ENCODE results near the gene ETNK1.

DNA sequence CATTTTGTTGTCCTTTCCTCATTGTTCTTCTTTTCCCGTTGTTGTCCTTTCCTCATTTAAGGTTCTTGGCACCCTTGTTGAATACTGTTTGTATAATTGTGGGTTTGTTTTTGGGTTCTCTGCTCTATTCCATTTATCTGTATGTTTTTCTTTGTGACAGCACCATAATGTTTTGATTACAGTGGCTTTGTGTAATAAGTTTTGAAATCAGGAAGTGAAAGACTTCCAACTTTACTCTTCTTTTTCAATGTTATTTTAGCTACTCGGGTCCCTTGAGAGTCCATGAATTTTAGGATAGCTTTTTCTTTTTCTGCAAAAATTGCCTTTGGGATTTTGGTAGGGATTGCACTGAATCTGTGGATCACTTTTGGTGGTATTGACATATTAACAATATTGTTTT, 28.1 kb downstream of the ETNK1 start:
- TF ChIP-seq, protein P1, sequence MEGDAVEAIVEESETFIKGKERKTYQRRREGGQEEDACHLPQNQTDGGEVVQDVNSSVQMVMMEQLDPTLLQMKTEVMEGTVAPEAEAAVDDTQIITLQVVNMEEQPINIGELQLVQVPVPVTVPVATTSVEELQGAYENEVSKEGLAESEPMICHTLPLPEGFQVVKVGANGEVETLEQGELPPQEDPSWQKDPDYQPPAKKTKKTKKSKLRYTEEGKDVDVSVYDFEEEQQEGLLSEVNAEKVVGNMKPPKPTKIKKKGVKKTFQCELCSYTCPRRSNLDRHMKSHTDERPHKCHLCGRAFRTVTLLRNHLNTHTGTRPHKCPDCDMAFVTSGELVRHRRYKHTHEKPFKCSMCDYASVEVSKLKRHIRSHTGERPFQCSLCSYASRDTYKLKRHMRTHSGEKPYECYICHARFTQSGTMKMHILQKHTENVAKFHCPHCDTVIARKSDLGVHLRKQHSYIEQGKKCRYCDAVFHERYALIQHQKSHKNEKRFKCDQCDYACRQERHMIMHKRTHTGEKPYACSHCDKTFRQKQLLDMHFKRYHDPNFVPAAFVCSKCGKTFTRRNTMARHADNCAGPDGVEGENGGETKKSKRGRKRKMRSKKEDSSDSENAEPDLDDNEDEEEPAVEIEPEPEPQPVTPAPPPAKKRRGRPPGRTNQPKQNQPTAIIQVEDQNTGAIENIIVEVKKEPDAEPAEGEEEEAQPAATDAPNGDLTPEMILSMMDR (IDR thresholded peaks at IDR 0.05) = no peak
- no peak for TF ChIP-seq EZH2 (IDR thresholded peaks at IDR 0.05; ENCODE audit: borderline replicate concordance, insufficient read depth, low read depth, low read length, poor library complexity, severe bottlenecking)
